Naive thymus-derived CD4-positive, alpha-beta T cell (primary cell): ENCODE results near the gene TSPYL1. TPM values are rescaled to one million over a fixed set of nuclear protein-coding genes. Genes with fewer than 3 reads are reported as not detected.

Source experiments
- ATAC-seq: fragments of 150-1000 bp; cut with Tn5 transposase; 2 replicates; pipeline ENCODE4 v1.10.0; 2021; ENCODE audit warnings: mild to moderate bottlenecking, moderate library complexity
- CTCF ChIA-PET: fragments of 350-600 bp; sonication (Branson Sonifier 250); formaldehyde crosslinking; loops from one replicate; lab custom pipeline; 2021; ENCODE audit warnings: antibody characterized with exemption; lab: Charles Lee
- POLR2A ChIA-PET: fragments of 350-600 bp; sonication (Branson Sonifier 250); formaldehyde crosslinking; loops from one replicate; lab custom pipeline; 2021; ENCODE audit warnings: antibody characterized with exemption, inconsistent platforms; lab: Charles Lee
- DNase-seq, 9 donors: peaks; one replicate each; pipeline versions ENCODE4 v3.0.0 to v3.0.0-alpha.2; 2020 to 2022; ENCODE audit warnings: mixed read lengths in 1 of 9
- H3K27ac ChIP-seq: one replicate; pipeline ENCODE4 v1.7.0; 2013; ENCODE audit warnings: mild to moderate bottlenecking, low read depth, low read length, moderate library complexity
- H3K27me3 ChIP-seq, 2 donors: one replicate each; pipeline ENCODE4 v1.7.0; 2013; ENCODE audit warnings: low read length in 2 of 2, mild to moderate bottlenecking in 2 of 2, moderate library complexity in 2 of 2; ENCODE audit not compliant: control insufficient read depth in 2 of 2, insufficient read depth in 2 of 2
- H3K36me3 ChIP-seq, 3 experiments: 1 replicate in 2 of 3; 2 replicates in 1 of 3; pipeline ENCODE4 v1.7.0; 2013; ENCODE audit warnings: low read length in 3 of 3, mild to moderate bottlenecking in 3 of 3, moderate library complexity in 1 of 3; ENCODE audit not compliant: insufficient read depth in 3 of 3, control insufficient read depth in 2 of 3
- H3K4me1 ChIP-seq, 2 donors: one replicate each; pipeline ENCODE4 v1.7.0; 2013; ENCODE audit warnings: low read length in 2 of 2, mild to moderate bottlenecking in 2 of 2, moderate library complexity in 1 of 2; ENCODE audit not compliant: control insufficient read depth in 2 of 2, insufficient read depth in 2 of 2
- H3K4me3 ChIP-seq: 2 replicates; pipeline ENCODE4 v1.7.0; 2013; ENCODE audit warnings: mild to moderate bottlenecking, low read length
- H3K9me3 ChIP-seq, 3 experiments: 1 replicate in 2 of 3; 2 replicates in 1 of 3; pipeline ENCODE4 v1.7.0; 2013; ENCODE audit warnings: low read length in 3 of 3; ENCODE audit not compliant: control insufficient read depth in 2 of 3
- H3K27ac Mint-ChIP-seq, 9 donors: one replicate each; pipeline ENCODE4 v1.8.0; 2020 to 2022; ENCODE audit warnings: mixed read lengths in 9 of 9, mild to moderate bottlenecking in 8 of 9, moderate library complexity in 5 of 9, inconsistent platforms in 2 of 9
- H3K27me3 Mint-ChIP-seq, 5 donors: one replicate each; pipeline ENCODE4 v1.8.0; 2021 to 2022; ENCODE audit warnings: mixed read lengths in 5 of 5, mild to moderate bottlenecking in 1 of 5
- H3K36me3 Mint-ChIP-seq, 5 donors: one replicate each; pipeline ENCODE4 v1.8.0; 2020 to 2022; ENCODE audit warnings: mixed read lengths in 5 of 5, mild to moderate bottlenecking in 3 of 5, inconsistent platforms in 1 of 5
- H3K4me1 Mint-ChIP-seq, 7 donors: one replicate each; pipeline ENCODE4 v1.8.0; 2020 to 2022; ENCODE audit warnings: mixed read lengths in 7 of 7, mild to moderate bottlenecking in 3 of 7, inconsistent platforms in 1 of 7
- H3K4me3 Mint-ChIP-seq, 10 donors: one replicate each; pipeline ENCODE4 v1.8.0; 2020 to 2022; ENCODE audit warnings: mild to moderate bottlenecking in 10 of 10, mixed read lengths in 10 of 10, moderate library complexity in 6 of 10, inconsistent platforms in 2 of 10
- H3K9me3 Mint-ChIP-seq, 11 donors: one replicate each; pipeline ENCODE4 v1.8.0; 2020 to 2022; ENCODE audit warnings: mixed read lengths in 11 of 11, mild to moderate bottlenecking in 4 of 11, inconsistent platforms in 1 of 11, moderate library complexity in 1 of 11
- intact Hi-C, 2 donors: fragments of 100-400 bp; cut with micrococcal nuclease; formaldehyde crosslinking; loops; one replicate each; pipeline ENCODE4 v1.15.1; 2023
- polyA plus RNA-seq, 2 donors: library from polyadenylated mRNA; unstranded; fragments of 300-500 nt; fragmentation: Illumina TruSeq; gene quantifications; one replicate each; pipeline ENCODE4 v1.2.3, GENCODE V29; 2021
- total RNA-seq, 6 experiments: library from RNA in 5 of 6; stranded (reverse) in 5 of 6; gene quantifications; 1 replicate in 5 of 6; 2 replicates in 1 of 6; pipeline ENCODE4 v1.2.3 and lab custom pipeline; 2021 to 2026

The TSPYL1 gene
- total and polyA plus RNA-seq, 7 experiments from 2014 or later: 34.9 to 226 (median 98.3) TPM

- H3K9me3 Mint-ChIP-seq: peaks cover 0 to 3% (median 0%) of the 10 kb centered on the region in 11 donors
- intact Hi-C loops: no loop called here
- ATAC-seq (no peak), DNase-seq (no peak)
- Histone ChIP-seq H3K27me3 (no peaks in the 10 kb centered on the region), H3K27ac (no peak overlapping the region), H3K4me3 (no peak overlapping the region), H3K9me3 (no peaks in the 10 kb centered on the region), H3K36me3 (no peaks in the 10 kb centered on the region), H3K4me1 (peaks cover 6 to 8% of the 10 kb centered on the region in 2 donors)
- ChIA-PET POLR2A (no interaction called here), CTCF (no interaction called here)
- peaks cover 10 to 29% (median 16%) of the 10 kb centered on the region in 7 donors for H3K4me1 Mint-ChIP-seq
- H3K36me3 Mint-ChIP-seq: peaks cover 0 to 9% (median 3%) of the 10 kb centered on the region in 5 donors
- H3K27me3 Mint-ChIP-seq: no peaks in the 10 kb centered on the region
- no peak overlapping the region for H3K4me3 Mint-ChIP-seq
- H3K27ac Mint-ChIP-seq: peak overlapping the region in 2 of 9 donors; percentile 19 to 41
Measured at GRCh38 chr6:116246089-116246488, 33.6 kb downstream of the TSPYL1 start.

DNA sequence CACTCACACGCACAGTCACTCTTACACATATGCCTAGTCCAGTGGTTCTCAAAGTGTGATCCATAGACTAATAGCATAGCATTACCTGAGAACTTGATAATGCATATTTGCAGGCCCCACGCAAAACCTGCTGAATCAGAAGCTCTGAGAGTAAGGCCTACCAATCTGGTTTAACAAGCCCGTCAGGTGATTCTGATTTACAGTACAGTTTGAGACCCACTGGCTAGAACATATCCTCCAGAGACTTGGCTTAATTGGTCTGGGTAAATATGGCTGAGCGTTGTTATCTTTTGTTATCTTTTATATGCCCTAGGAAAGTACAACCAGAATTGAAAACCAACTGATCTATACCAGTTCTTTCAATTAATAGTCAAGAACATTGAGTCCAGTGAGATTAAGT is 35.4 kb downstream of the TSPYL1 start:
- Mint-ChIP-seq H3K4me1 (peaks cover 0 to 14% (median 10%) of the 10 kb centered on the region in 7 donors), H3K36me3 (peaks cover 0 to 12% (median 3%) of the 10 kb centered on the region in 5 donors), H3K27me3 (no peaks in the 10 kb centered on the region), H3K9me3 (no peaks in the 10 kb centered on the region), H3K4me3 (no peak overlapping the region), H3K27ac (peak overlapping the region in 2 of 9 donors; percentile 7 to 25)
- DNase-seq (no peak), ATAC-seq (no peak)
- ChIA-PET POLR2A (interaction anchor here (0.9 kb wide), 1 partner anchor 9 kb away, joined by 3 read pairs; no protein-coding TSS in a partner anchor), CTCF (no interaction called here)
- peaks cover 0 to 4% (median 0%) of the 10 kb centered on the region in 3 experiments for H3K36me3 ChIP-seq
- no peak overlapping the region for H3K4me3 ChIP-seq
- H3K27ac ChIP-seq: no peak overlapping the region
- H3K4me1 ChIP-seq: no peaks in the 10 kb centered on the region
- H3K9me3 ChIP-seq: no peaks in the 10 kb centered on the region
- H3K27me3 ChIP-seq: no peaks in the 10 kb centered on the region
- intact Hi-C loops: no loop called here

DNA sequence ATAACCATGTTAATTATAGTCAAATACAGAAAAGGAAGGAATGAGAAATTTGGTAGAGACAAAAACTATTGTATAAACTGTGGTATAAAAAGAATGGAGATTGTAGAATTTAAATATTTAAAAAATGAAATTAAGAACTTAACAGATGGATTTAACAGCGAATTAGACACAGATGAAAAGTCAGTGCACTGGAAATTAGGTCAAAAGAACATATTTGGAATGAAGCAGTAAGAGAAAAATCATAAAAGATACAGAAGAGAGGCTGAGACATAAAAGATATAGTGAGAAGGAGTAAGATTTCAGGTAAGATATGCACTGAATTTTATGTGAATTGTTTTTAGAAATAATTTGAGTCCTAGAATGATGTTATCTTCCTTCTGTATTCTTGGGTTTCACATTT is 39.9 kb downstream of the TSPYL1 start:
- Histone ChIP-seq H3K36me3 (peaks cover 0 to 20% (median 5%) of the 10 kb centered on the region in 3 experiments), H3K27me3 (no peaks in the 10 kb centered on the region), H3K4me3 (no peak overlapping the region), H3K4me1 (no peaks in the 10 kb centered on the region), H3K27ac (no peak overlapping the region), H3K9me3 (no peaks in the 10 kb centered on the region)
- ChIA-PET POLR2A (no interaction called here), CTCF (no interaction called here)
- DNase-seq (no peak), ATAC-seq (no peak)
- Mint-ChIP-seq H3K4me3 (no peak overlapping the region), H3K4me1 (no peaks in the 10 kb centered on the region), H3K27ac (no peak overlapping the region), H3K36me3 (peaks cover 0 to 20% (median 13%) of the 10 kb centered on the region in 5 donors), H3K27me3 (no peaks in the 10 kb centered on the region), H3K9me3 (no peaks in the 10 kb centered on the region)
- intact Hi-C loops: no loop called here

GRCh38 chr6:116239256-116239655 is 40.5 kb downstream of the TSPYL1 start:
- intact Hi-C loops: no loop called here
- Mint-ChIP-seq H3K4me1 (no peaks in the 10 kb centered on the region), H3K27me3 (no peaks in the 10 kb centered on the region), H3K36me3 (peaks cover 0 to 20% (median 13%) of the 10 kb centered on the region in 5 donors), H3K9me3 (no peaks in the 10 kb centered on the region), H3K27ac (peak overlapping the region in 1 of 9 donors; percentile 76), H3K4me3 (no peak overlapping the region)
- peaks cover 0 to 20% (median 5%) of the 10 kb centered on the region in 3 experiments for H3K36me3 ChIP-seq
- DNase-seq (no peak), ATAC-seq (no peak)
- H3K4me1 ChIP-seq: no peaks in the 10 kb centered on the region
- POLR2A ChIA-PET: no interaction called here
- no peak overlapping the region for H3K27ac ChIP-seq
- H3K4me3 ChIP-seq: no peak overlapping the region
- H3K9me3 ChIP-seq: no peaks in the 10 kb centered on the region
- H3K27me3 ChIP-seq: no peaks in the 10 kb centered on the region
- CTCF ChIA-PET: no interaction called here

- intact Hi-C loops: no loop called here
- POLR2A ChIA-PET: no interaction called here
- Histone ChIP-seq H3K4me1 (no peaks in the 10 kb centered on the region), H3K27me3 (no peaks in the 10 kb centered on the region), H3K27ac (no peak overlapping the region), H3K9me3 (no peaks in the 10 kb centered on the region), H3K36me3 (peaks cover 0 to 20% (median 5%) of the 10 kb centered on the region in 3 experiments), H3K4me3 (no peak overlapping the region)
- Mint-ChIP-seq H3K27ac (peak overlapping the region in 1 of 9 donors; percentile 22), H3K4me3 (no peak overlapping the region), H3K27me3 (no peaks in the 10 kb centered on the region), H3K9me3 (no peaks in the 10 kb centered on the region), H3K36me3 (peaks cover 0 to 23% (median 13%) of the 10 kb centered on the region in 5 donors), H3K4me1 (no peaks in the 10 kb centered on the region)
- no peak for ATAC-seq
- no peak for DNase-seq
- CTCF ChIA-PET: no interaction called here
Measured at GRCh38 chr6:116238083-116238482, 41.6 kb downstream of the TSPYL1 start.

DNA sequence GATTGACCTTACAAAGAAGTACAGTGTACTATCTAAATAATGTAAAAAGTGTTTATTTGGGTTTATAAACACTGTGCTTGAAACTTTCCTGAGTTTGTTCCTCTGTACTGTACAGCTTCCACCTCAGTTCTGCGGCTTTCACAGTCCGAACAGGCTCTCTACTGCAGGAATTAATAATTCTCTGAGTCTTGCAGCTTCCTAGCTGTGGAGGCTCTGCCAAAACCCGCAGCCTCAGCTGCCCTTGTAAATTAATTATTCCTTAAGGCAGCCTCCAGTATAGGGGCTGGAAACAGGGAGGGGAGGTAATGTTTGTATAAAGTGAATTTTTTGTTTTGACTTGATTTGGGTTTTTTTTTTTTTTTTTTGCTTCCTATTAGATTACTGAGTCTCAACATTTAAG is 45.0 kb downstream of the TSPYL1 start:
- Histone ChIP-seq H3K9me3 (no peaks in the 10 kb centered on the region), H3K27ac (no peak overlapping the region), H3K4me1 (no peaks in the 10 kb centered on the region), H3K36me3 (peaks cover 0 to 20% (median 5%) of the 10 kb centered on the region in 3 experiments), H3K27me3 (no peaks in the 10 kb centered on the region), H3K4me3 (no peak overlapping the region)
- intact Hi-C loops: no loop called here
- Mint-ChIP-seq H3K9me3 (no peaks in the 10 kb centered on the region), H3K27me3 (no peaks in the 10 kb centered on the region), H3K36me3 (peaks cover 0 to 21% (median 10%) of the 10 kb centered on the region in 5 donors), H3K4me3 (no peak overlapping the region), H3K27ac (no peak overlapping the region), H3K4me1 (no peaks in the 10 kb centered on the region)
- POLR2A ChIA-PET: no interaction called here
- ATAC-seq (no peak), DNase-seq (no peak)
- CTCF ChIA-PET: no interaction called here

DNA sequence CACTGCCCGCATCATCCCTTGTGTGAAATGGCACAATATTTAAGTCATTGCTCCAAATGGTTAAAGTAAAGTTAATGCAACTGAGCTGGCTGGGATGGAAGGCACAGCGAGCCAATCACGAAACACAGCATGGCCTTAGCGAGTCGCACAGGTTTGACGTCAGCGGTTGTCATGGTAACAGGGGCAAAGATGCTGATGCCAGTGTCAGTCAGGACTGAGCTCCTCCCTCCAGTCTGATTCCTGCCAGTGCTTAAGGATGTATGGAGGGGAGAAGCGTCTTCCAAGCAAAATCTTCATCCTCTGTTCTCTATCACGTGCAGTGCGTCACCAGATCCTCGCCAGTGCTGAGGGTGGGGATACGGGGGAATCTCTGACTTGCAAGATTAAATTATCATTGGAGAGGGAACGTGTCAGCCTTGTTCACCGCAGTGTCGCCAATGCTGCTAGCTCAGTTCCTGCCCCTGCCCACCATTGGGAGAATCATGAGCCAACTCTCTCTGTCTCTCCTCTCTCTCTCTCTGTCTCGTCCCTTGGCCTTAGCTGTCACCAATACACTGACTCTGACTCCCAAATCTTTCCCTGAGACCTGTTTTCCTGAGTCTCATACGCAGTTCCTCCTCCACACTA is 50.3 kb downstream of the TSPYL1 start:
- DNase-seq: no peak
- no peak overlapping the region for H3K4me3 Mint-ChIP-seq

More for the DNA sequence above, 50.3 kb downstream of the TSPYL1 start:
- no peaks in the 10 kb centered on the region for H3K4me1 Mint-ChIP-seq
- Histone ChIP-seq H3K36me3 (peaks cover 0 to 9% (median 0%) of the 10 kb centered on the region in 3 experiments), H3K27me3 (no peaks in the 10 kb centered on the region), H3K27ac (no peak overlapping the region), H3K9me3 (no peaks in the 10 kb centered on the region), H3K4me1 (no peaks in the 10 kb centered on the region), H3K4me3 (no peak overlapping the region)
- no peaks in the 10 kb centered on the region for H3K27me3 Mint-ChIP-seq
- intact Hi-C loops: no loop called here
- ChIA-PET POLR2A (interaction anchor here (1.1 kb wide), 1 partner anchor 24 kb away, joined by 3 read pairs; the partner anchor contains the start of gene TSPYL4), CTCF (interaction anchor here (1.4 kb wide), 1 partner anchor 11 kb away, joined by 5 read pairs; no protein-coding TSS in a partner anchor)
- H3K36me3 Mint-ChIP-seq: peaks cover 0 to 32% (median 11%) of the 10 kb centered on the region in 5 donors
- no peak for ATAC-seq
- H3K9me3 Mint-ChIP-seq: no peaks in the 10 kb centered on the region
- peak overlapping the region in 1 of 9 donors; percentile 42 for H3K27ac Mint-ChIP-seq
